ENCODE results near the gene CCSER1.

DNA sequence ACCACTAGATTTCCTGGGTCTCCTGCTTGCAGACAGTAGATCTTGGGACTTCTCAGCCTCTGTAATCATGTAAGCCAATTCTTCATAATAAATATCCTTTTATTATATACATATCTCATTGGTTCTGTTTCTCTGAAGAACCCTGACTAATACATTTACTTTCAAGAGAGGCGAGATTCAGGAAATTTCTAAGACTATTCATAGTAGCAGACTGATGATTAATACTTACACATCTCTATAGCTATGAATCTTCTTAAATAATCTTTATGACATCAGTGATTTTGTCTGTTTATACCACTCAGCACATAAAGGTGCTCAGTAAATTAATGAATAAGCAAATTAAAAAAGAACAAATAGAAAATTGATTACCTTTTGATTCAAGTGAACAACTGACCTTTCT, 1494.3 kb downstream of the CCSER1 start:
- no peak for TF ChIP-seq CTCF (conservative IDR thresholded peaks at IDR 0.05)
- TF ChIP-seq EZH2 (IDR thresholded peaks at IDR 0.05; ENCODE audit: low read depth): no peak

Measured in PC-9 (cell line).